Smooth muscle cell of the brain vasculature (primary cell): ENCODE data around the gene ADAM8.
A peak's percentile ranks its signal among the peaks of the same experiment; 100 is the strongest.
"Not testable (repeated sequence)": the region's sequence is repeated elsewhere in the genome, so short reads cannot be mapped to it uniquely, and the experiment has no call there.

Experiments used
- DNase-seq: peaks from one replicate; pipeline ENCODE4 v3.0.0-alpha.2; 2012; ENCODE audit warnings: low read depth, low spot score

The ADAM8 gene

GRCh38 chr10:133267829-133268228 is 8.8 kb downstream of the ADAM8 start:
- DNase-seq, result no peak

- DNase-seq, result no peak
These were observed 9.4 kb downstream of the ADAM8 start for GRCh38 chr10:133267293-133267692.

- DNase-seq, result no peak
These were observed 10.4 kb downstream of the ADAM8 start for GRCh38 chr10:133266056-133266795.

GRCh38 chr10:133265052-133265451 is 11.6 kb downstream of the ADAM8 start:
- DNase-seq, result not testable (repeated sequence)

GRCh38 chr10:133264461-133264860 is 12.2 kb downstream of the ADAM8 start:
- no peak for DNase-seq

GRCh38 chr10:133263674-133264073 is 13.0 kb downstream of the ADAM8 start:
- DNase-seq, result no peak

GRCh38 chr10:133262696-133263095 is 14.0 kb downstream of the ADAM8 start:
- no peak for DNase-seq

- DNase-seq, result no peak
These were observed 14.8 kb downstream of the ADAM8 start for GRCh38 chr10:133261726-133262325.

- DNase-seq, result no peak
These were observed 15.6 kb downstream of the ADAM8 start for GRCh38 chr10:133260895-133261725.

GRCh38 chr10:133259602-133259989 is 17.1 kb downstream of the ADAM8 start:
- no peak for DNase-seq

GRCh38 chr10:133258818-133259601 is 17.7 kb downstream of the ADAM8 start:
- peak; percentile 88 for DNase-seq

- no peak for DNase-seq
These were observed 18.4 kb downstream of the ADAM8 start for GRCh38 chr10:133258066-133258817.

GRCh38 chr10:133257489-133258065 is 19.1 kb downstream of the ADAM8 start:
- DNase-seq, result no peak

GRCh38 chr10:133255323-133255722 is 21.3 kb downstream of the ADAM8 start:
- no peak for DNase-seq

GRCh38 chr10:133254421-133255120 is 22.1 kb downstream of the ADAM8 start:
- DNase-seq, result no peak

- no peak for DNase-seq
These were observed 23.2 kb downstream of the ADAM8 start for GRCh38 chr10:133253361-133253955.

GRCh38 chr10:133252223-133252552 is 24.5 kb downstream of the ADAM8 start:
- DNase-seq, result no peak

- DNase-seq, result no peak
These were observed 25.1 kb downstream of the ADAM8 start for GRCh38 chr10:133251388-133252222.
